SK-N-SH treated with all-trans-retinoic acid at 6 μM for 48 hours (cell line): ENCODE results near the gene CAST.
"Not testable (repeated sequence)": the region's sequence is repeated elsewhere in the genome, so short reads cannot be mapped to it uniquely, and the experiment has no call there.

Experiments
- ATAC-seq: fragments of 200-7000 bp; cut with Tn5 transposase; 3 replicates; pipeline ENCODE4 v1.9.1; 2020; ENCODE audit warnings: mild to moderate bottlenecking, moderate library complexity
- BACH2 ChIP-seq: fragments of 250-450 bp; sonication (Bioruptor Pico); IDR thresholded peaks from 2 replicates; pipeline ENCODE4 v1.9.0; 2021; ENCODE audit warnings: mild to moderate bottlenecking, borderline replicate concordance
- CSDC2 ChIP-seq: fragments of 250-450 bp; sonication (Bioruptor Pico); IDR thresholded peaks from 2 replicates; pipeline ENCODE4 v1.5.0; 2020; ENCODE audit warnings: mild to moderate bottlenecking, moderate library complexity
- ESRRG ChIP-seq: fragments of 250-450 bp; sonication (Bioruptor Pico); IDR thresholded peaks from 2 replicates; pipeline ENCODE4 v1.6.1; 2021; ENCODE audit warnings: mild to moderate bottlenecking
- GLIS3 ChIP-seq: fragments of 250-450 bp; sonication (Bioruptor Pico); IDR thresholded peaks from 2 replicates; pipeline ENCODE4 v1.5.0; 2020; ENCODE audit warnings: mild to moderate bottlenecking, moderate library complexity
- ISL1 ChIP-seq: fragments of 250-450 bp; sonication (Bioruptor Pico); IDR thresholded peaks from 2 replicates; pipeline ENCODE4 v2.1.2; 2022; ENCODE audit warnings: mild to moderate bottlenecking, moderate library complexity
- OSR1 ChIP-seq: fragments of 250-450 bp; sonication (Bioruptor Pico); IDR thresholded peaks from 2 replicates; pipeline ENCODE4 v1.8.0; 2022; ENCODE audit warnings: moderate library complexity, mild to moderate bottlenecking, inconsistent platforms
- PPARA ChIP-seq: fragments of 250-450 bp; sonication (Bioruptor Pico); IDR thresholded peaks from 2 replicates; pipeline ENCODE4 v1.5.0; 2020; ENCODE audit warnings: mild to moderate bottlenecking, borderline replicate concordance
- RARB ChIP-seq: fragments of 250-450 bp; sonication (Bioruptor Pico); IDR thresholded peaks from 2 replicates; pipeline ENCODE4 v1.8.0; 2021; ENCODE audit warnings: mild to moderate bottlenecking, moderate library complexity
- SNAI2 ChIP-seq: fragments of 250-450 bp; sonication (Bioruptor Pico); IDR thresholded peaks from 2 replicates; pipeline ENCODE4 v1.5.0; 2020; ENCODE audit warnings: mild to moderate bottlenecking, moderate library complexity
- TOX ChIP-seq: fragments of 250-450 bp; sonication (Bioruptor Pico); IDR thresholded peaks from 2 replicates; pipeline ENCODE4 v1.8.0; 2021; ENCODE audit warnings: mild to moderate bottlenecking, moderate library complexity, borderline replicate concordance
- ZFP3 ChIP-seq: fragments of 250-450 bp; sonication (Bioruptor Pico); IDR thresholded peaks from 2 replicates; pipeline ENCODE4 v1.5.0; 2020; ENCODE audit warnings: mild to moderate bottlenecking, moderate library complexity
- ZFP30 ChIP-seq: fragments of 450-650 bp; formaldehyde crosslinking; IDR thresholded peaks from 2 replicates; pipeline ENCODE4 v1.5.0; 2022; ENCODE audit warnings: mild to moderate bottlenecking, moderate library complexity
- ZNF565 ChIP-seq: fragments of 450-650 bp; formaldehyde crosslinking; conservative IDR thresholded peaks from 2 replicates; pipeline ENCODE4 v1.5.0; 2020; ENCODE audit warnings: low read depth, mild to moderate bottlenecking, moderate library complexity
- ZNF70 ChIP-seq: fragments of 450-650 bp; formaldehyde crosslinking; IDR thresholded peaks from 2 replicates; pipeline ENCODE4 v1.5.0; 2020; ENCODE audit warnings: mild to moderate bottlenecking, moderate library complexity
- TF ChIP-seq, protein P1 (sequence below): fragments of 250-450 bp; sonication (Bioruptor Pico); IDR thresholded peaks from 2 replicates; pipeline ENCODE4 v1.5.0; 2020; ENCODE audit warnings: mild to moderate bottlenecking, moderate library complexity
- TF ChIP-seq, protein P2 (sequence below): fragments of 250-450 bp; sonication (Bioruptor Pico); IDR thresholded peaks from 2 replicates; pipeline ENCODE4 v1.8.0; 2020; ENCODE audit warnings: mild to moderate bottlenecking, moderate library complexity, borderline replicate concordance

The CAST gene

GRCh38 chr5:96794757-96795156 lies 132.6 kb downstream of the CAST start:
- TF ChIP-seq PPARA (CRISPR knock-in tag) (no peak), ZNF70 (CRISPR knock-in tag) (no peak)
- TF ChIP-seq, protein P1, sequence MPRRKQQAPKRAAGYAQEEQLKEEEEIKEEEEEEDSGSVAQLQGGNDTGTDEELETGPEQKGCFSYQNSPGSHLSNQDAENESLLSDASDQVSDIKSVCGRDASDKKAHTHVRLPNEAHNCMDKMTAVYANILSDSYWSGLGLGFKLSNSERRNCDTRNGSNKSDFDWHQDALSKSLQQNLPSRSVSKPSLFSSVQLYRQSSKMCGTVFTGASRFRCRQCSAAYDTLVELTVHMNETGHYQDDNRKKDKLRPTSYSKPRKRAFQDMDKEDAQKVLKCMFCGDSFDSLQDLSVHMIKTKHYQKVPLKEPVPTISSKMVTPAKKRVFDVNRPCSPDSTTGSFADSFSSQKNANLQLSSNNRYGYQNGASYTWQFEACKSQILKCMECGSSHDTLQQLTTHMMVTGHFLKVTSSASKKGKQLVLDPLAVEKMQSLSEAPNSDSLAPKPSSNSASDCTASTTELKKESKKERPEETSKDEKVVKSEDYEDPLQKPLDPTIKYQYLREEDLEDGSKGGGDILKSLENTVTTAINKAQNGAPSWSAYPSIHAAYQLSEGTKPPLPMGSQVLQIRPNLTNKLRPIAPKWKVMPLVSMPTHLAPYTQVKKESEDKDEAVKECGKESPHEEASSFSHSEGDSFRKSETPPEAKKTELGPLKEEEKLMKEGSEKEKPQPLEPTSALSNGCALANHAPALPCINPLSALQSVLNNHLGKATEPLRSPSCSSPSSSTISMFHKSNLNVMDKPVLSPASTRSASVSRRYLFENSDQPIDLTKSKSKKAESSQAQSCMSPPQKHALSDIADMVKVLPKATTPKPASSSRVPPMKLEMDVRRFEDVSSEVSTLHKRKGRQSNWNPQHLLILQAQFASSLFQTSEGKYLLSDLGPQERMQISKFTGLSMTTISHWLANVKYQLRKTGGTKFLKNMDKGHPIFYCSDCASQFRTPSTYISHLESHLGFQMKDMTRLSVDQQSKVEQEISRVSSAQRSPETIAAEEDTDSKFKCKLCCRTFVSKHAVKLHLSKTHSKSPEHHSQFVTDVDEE (CRISPR knock-in tag) = no peak
- ATAC-seq = no peak

- no peak for TF ChIP-seq ESRRG (CRISPR knock-in tag)
- TF ChIP-seq ZFP3 (CRISPR knock-in tag) = no peak
- TF ChIP-seq GLIS3 (CRISPR knock-in tag) = no peak
- TF ChIP-seq ZNF565 (CRISPR knock-in tag) = no peak
- TF ChIP-seq, all 23 proteins: peak for 0
- ATAC-seq = no peak
Observed at GRCh38 chr5:96795626-96796025, 133.4 kb downstream of the CAST start.

- no peak for ATAC-seq
- TF ChIP-seq, protein P2, sequence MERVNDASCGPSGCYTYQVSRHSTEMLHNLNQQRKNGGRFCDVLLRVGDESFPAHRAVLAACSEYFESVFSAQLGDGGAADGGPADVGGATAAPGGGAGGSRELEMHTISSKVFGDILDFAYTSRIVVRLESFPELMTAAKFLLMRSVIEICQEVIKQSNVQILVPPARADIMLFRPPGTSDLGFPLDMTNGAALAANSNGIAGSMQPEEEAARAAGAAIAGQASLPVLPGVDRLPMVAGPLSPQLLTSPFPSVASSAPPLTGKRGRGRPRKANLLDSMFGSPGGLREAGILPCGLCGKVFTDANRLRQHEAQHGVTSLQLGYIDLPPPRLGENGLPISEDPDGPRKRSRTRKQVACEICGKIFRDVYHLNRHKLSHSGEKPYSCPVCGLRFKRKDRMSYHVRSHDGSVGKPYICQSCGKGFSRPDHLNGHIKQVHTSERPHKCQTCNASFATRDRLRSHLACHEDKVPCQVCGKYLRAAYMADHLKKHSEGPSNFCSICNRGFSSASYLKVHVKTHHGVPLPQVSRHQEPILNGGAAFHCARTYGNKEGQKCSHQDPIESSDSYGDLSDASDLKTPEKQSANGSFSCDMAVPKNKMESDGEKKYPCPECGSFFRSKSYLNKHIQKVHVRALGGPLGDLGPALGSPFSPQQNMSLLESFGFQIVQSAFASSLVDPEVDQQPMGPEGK (CRISPR knock-in tag) = no peak
- TF ChIP-seq RARB (CRISPR knock-in tag) = no peak
- TF ChIP-seq CSDC2 (CRISPR knock-in tag) = no peak
- no peak for TF ChIP-seq OSR1 (CRISPR knock-in tag)
Observed at GRCh38 chr5:96796434-96796833, 134.3 kb downstream of the CAST start.

DNA sequence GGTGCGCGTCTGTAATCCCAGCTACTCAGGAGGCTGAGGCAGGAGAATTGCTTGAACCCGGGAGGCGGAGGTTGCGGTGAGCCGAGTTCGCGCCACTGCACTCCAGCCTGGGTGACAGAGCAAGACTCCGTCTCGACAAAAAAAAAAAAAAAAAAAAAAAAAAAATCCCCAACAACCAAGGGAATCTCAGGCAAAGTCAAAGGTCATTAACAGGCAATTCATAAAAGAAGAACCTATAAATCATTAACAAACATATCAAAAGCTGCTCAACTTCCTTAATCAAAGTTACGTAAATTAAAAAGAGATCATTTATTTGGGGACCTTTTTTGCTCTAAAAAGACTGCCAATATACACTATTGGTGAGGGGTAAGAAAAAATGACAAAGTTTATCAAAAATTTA lies 139.5 kb downstream of the CAST start:
- not testable (repeated sequence) for ATAC-seq

DNA sequence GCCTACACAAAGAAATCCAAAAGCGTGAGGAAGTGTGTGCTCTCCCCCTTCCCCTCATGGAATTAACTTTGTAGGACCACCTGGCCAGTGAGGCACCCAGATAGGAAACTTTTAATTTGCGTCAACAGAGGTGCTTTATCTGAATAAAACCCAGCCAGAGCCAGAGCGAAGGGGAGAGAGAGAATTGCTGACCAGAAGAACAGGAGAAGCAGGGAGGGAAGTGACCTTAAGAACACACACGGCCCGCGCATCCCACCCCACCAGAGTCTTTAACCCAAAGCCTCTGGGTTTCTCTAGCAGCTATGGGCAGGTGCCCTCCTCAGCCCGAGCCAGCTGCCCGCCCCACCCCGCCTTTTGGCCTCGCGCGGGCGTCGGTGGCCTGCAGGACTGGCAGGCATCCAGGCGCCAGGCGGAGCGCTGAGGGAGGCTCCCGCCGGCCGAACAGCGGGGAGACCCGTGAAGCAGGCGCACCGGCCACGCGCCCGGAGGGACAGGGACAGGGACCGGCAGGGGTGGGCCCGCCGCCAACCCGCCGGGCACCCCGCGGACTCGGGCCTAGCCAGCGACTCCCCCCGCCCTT lies 145.0 kb downstream of the CAST start:
- ATAC-seq = peak; percentile 73
- no peak for TF ChIP-seq TOX

- ATAC-seq = no peak
- TF ChIP-seq OSR1 (CRISPR knock-in tag) (no peak), ISL1 (CRISPR knock-in tag) (no peak), ZNF70 (CRISPR knock-in tag) (no peak), GLIS3 (CRISPR knock-in tag) (no peak), ZNF565 (CRISPR knock-in tag) (no peak), SNAI2 (no peak), BACH2 (CRISPR knock-in tag) (no peak), PPARA (CRISPR knock-in tag) (no peak)
- TF ChIP-seq, protein P1 (CRISPR knock-in tag) = no peak
Observed at GRCh38 chr5:96808541-96808828, 146.3 kb downstream of the CAST start.

- no peak for ATAC-seq
- TF ChIP-seq ZFP30 (CRISPR knock-in tag) = no peak
- TF ChIP-seq, protein P1 (CRISPR knock-in tag) = no peak
- TF ChIP-seq GLIS3 (CRISPR knock-in tag) = no peak
- TF ChIP-seq CSDC2 (CRISPR knock-in tag) = no peak
- TF ChIP-seq, all 23 proteins: peak for 0
Observed at GRCh38 chr5:96808868-96809558, 146.8 kb downstream of the CAST start.
